Suppressor macrophage treated with lipopolysaccharide for 1 hour (primary cell): ENCODE measurements around the gene DUSP11.
"Not testable (repeated sequence)": the region's sequence is repeated elsewhere in the genome, so short reads cannot be mapped to it uniquely, and the experiment has no call there.

Experiments
- DNase-seq, 3 donors: peaks; one replicate each; pipeline ENCODE4 v3.0.0-alpha.2; 2020 to 2022

Gene DUSP11

DNA sequence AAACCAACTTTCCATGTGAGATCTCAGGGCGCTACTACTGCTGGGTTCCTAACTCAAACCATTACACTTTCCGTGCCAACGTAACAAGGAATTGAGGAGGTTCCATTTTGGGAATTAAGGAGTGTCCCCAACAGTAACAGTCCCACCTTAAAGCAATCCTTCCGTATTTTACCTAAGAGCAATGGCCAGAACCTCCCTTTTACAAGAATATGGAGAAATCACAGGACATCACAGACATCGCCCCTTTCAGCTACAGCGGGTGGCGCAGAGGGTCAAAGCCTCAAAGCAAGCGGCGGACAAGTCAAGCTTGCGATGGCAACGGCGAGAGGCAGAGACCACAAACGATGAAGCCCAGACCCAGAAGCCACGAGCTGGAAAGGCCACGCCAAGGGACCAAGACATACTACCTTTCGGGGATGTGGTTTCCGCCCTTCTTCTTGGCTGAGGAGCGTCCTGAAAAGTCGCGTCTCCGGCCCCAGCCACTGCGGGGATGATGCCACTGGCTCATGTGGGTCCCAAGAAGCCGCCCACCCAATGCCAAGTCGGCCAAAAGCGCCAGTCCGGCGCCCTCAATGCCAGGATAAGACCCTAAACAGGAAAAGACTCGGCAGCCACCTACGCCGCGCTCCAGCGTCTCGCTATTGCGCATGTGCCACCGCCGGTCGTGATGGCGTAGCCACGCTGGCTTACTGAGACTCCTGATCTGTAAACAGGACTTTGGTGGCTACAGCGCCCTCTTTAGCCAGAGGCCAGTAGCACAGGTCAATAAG lies at the start of gene DUSP11:
TSS of gene DUSP11 (minus strand) at position 637 of the 770 bp plus-strand sequence. CDS start at position 508, 129 bp downstream.
- peak; percentile 97 to 99 (median 99) for DNase-seq

GRCh38 chr2:73828818-73829570 lies 49.1 kb upstream of the DUSP11 start, which contains the start of gene STAMBP:
Gene STAMBP, plus strand, starts transcription at chr2:73828961. Its CDS starts 1,896 bp downstream, at chr2:73830857.
- DNase-seq = peak; percentile 96 to 98 (median 98)

- DNase-seq = no peak
Observed at GRCh38 chr2:73828389-73828817, 48.5 kb upstream of the DUSP11 start.

GRCh38 chr2:73827660-73828388 lies 47.9 kb upstream of the DUSP11 start:
- DNase-seq = no peak

DNA sequence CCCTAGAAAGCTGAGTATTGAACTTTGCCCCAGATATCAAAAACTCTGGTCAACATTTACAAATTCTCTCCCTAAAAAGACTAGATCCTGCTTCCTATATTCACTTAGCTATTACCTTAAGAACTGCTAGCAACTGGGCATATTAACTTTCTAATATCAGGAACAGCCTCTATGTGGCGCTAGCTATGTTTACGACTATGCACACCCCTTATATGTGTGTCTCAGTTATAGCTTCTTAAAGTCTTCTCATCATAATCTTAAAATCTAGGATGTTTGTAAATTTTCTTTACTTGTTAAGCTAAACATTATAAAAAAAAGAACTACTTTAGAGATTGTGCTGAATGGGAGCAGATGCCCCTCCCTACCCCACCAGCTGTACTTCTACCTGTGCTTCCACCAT lies 47.1 kb upstream of the DUSP11 start:
- DNase-seq = peak; percentile 56 to 70 (median 67)

- peak in 1 of 3 donors; percentile 27 for DNase-seq
Observed at GRCh38 chr2:73825408-73825807, 45.5 kb upstream of the DUSP11 start.

DNA sequence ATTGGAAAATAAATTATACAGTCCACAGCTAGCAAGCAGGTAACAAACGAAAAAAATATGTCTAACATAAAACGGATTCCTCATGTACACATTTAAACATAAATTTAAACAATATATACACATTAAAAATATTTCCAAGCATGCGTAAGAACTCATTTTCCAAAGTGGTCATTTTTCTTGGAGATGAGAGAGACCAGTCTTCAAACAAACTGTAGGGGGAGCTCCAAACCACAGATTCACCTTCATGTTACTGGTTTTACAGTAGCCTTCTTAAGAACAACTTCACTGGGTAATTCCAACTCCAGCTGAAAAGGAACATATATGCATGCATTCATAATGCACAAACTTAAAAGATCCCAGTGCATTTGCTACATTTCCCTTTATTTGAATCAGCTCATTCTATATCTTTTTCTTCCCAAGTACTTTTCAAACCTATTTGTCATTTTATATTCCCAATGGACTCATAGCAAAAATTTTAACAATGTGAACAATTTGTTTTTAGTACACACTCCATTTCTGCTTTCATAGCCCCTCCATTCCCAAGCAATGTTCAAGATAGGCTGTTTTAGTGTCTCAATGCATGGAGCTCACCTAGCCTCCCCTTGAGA lies 44.1 kb upstream of the DUSP11 start:
- DNase-seq = peak; percentile 82 to 88 (median 88)

- no peak for DNase-seq
Observed at GRCh38 chr2:73823416-73823815, 43.5 kb upstream of the DUSP11 start.

- DNase-seq = no peak
Observed at GRCh38 chr2:73822991-73823390, 43.1 kb upstream of the DUSP11 start.

DNA sequence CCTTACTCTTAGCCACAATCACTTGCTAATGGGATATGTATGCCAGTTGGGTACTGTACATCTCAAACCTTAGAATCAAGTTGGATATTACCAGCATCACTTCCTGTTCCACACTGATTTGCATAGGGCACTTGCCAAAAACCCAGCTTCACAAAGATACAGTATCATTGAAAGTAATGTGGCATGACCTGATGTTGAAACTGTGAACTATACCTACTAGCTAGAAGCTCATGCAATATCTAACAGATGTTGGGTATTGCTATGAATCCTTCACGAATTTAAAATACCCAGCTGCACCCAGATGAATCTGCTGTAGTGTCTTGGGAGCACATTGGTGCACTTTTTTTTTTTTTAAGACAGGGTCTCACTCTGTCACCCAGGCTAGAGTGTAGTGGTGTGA lies 42.4 kb upstream of the DUSP11 start:
- peak in 1 of 3 donors; percentile 33 for DNase-seq

- DNase-seq = no peak
Observed at GRCh38 chr2:73821669-73822068, 41.8 kb upstream of the DUSP11 start.

DNA sequence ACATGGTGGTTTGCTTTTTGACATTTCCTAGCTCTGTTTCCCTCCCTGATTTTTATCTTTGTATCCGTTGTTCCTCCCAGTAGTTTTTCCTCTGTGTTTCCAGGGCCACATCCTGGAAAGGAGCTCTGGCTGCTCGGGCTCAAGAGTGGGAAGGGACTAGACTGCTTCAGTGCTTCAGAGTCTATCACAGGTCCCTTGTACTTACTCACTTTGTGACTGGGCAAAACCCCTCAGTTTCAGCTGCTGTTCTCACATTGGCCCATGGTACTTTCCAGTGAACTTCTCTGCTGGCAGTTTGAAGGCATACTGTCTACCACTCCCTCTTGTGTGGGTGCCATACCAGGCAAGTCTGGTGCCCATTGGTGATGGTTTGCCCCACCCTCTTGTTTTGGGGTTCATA lies 41.3 kb upstream of the DUSP11 start:
- DNase-seq = peak in 2 of 3 donors; percentile 28 to 42

DNA sequence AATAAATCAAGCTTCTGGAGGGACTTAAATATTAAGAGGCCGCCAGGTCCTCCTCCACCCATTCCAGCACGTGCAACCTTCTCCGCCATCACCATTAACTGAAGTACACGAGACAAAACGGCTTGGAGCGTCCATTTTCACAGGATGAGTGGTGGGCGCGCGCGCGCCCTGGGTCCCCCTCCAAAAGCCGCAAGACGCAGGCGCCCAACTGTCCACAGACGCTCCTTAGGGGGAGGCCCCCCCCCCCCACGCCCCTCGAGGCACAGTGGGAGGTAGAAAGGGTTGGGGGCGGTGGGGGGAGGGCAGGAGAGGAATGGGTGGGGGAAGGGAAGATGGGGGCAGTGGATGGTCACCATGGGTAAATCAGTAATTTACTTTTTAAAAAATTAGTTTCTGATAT lies 38.4 kb upstream of the DUSP11 start:
- DNase-seq = no peak

DNA sequence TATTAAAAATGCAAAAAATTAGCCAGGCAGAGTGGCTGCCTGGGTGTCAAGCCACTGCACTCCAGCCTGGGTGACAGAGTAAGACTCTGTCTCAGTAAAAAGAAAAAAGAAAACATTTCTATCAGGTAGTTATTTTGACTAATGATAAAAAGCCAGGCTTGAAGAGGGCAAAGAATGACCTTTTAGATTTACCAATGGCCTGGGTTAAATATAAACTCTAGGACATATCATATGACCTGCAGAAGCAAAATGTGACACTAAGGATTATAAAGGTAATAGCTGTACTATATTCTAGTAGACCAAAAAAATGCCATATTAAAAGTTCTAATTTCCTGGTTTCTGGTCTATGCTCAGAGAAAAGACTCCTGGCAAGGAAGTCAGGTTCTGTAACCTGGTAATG lies 32.7 kb upstream of the DUSP11 start:
- DNase-seq = no peak

GRCh38 chr2:73811878-73812277 lies 32.0 kb upstream of the DUSP11 start:
- DNase-seq = no peak

GRCh38 chr2:73783883-73784282 lies 4.0 kb upstream of the DUSP11 start, which contains the start of gene C2orf78:
Gene C2orf78, plus strand, starts transcription at chr2:73784183. Its CDS starts 127 bp downstream, at chr2:73784310.
- DNase-seq = not testable (repeated sequence)

- not testable (repeated sequence) for DNase-seq
Observed at GRCh38 chr2:73783402-73783801, 3.5 kb upstream of the DUSP11 start.

DNA sequence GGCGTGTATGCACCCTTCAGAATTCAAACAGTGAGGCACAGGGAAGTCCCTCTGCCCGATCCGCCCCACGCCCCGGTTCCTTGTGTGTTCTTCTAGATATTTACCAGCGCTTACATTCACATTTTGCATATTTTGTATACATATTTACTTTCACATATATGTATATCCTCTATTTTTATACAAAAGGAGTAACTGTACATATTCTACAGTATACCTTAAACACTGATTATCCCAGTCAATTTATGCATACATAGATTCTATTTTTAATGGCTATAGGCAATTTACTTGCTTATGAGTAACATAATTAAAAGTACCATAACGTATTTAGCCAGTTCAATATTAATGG lies 307 bp upstream of the DUSP11 start:
- DNase-seq = no peak

- not testable (repeated sequence) for DNase-seq
Observed at GRCh38 chr2:73778867-73779466, 936 bp downstream of the DUSP11 start.

DNA sequence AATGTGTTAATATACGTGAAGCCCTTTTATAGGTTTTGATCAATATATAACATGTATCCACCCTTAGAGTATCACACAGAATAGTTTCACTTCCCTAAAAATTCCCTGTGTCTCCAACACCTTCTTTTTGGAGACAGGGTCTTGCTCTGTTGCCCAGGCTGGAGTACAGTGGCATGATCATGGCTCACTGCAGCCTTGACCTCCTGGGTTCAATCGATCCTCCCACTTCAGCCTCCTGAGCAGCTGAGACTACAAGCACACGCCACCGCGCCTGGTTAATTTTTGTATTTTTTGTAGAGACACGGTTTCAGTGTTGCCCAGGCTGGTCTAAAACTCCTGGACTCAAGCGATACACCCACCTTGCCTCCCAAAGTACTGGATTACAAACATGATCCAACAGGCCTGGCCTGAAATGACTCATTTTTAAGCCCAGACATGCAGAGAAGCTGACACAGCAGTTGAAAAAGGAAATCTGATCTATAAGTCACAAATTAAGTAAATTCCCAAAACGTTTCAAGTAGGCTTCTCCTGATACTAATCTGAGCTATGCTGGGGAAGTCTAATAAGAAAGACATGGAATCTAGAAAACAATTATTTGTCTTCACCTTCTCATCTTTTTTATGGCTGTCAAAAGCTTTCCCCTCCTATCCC lies 2.9 kb downstream of the DUSP11 start:
- peak; percentile 28 to 65 (median 52) for DNase-seq

GRCh38 chr2:73776381-73776780 lies 3.5 kb downstream of the DUSP11 start:
- no peak for DNase-seq

DNA sequence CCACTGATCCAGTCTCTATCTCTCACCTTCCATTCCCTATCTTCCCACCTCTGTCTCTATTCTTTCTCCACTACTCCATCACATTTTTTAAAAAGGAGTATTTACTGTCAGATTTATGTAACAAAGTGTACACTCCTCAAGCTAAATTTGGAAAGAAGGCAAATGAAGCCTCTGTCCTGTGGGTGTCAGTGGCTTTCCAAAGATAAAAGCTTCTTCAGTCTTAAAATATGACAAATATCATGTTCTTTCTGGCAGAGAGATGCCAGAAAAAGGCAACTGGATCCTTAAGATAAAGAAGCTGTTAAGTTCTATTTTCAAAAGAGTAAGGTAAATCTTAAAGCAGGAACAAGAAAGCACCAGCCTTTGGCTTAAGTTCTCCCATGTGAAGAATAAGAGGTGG lies 7.1 kb downstream of the DUSP11 start:
- no peak for DNase-seq
